Endothelial cell of umbilical vein (primary cell): Measurements from ENCODE around the gene QPCT.

Source experiments
- EZH2 ChIP-seq: IDR thresholded peaks from 2 replicates; pipeline ENCODE4 v1.6.1; 2012; ENCODE audit warnings: borderline replicate concordance, low read depth, mild to moderate bottlenecking, moderate library complexity, low read length, inconsistent platforms; ENCODE audit not compliant: severe bottlenecking
- JUN ChIP-seq: IDR thresholded peaks from 2 replicates; pipeline ENCODE4 v1.6.1; 2011; ENCODE audit warnings: borderline replicate concordance, low read depth; ENCODE audit not compliant: insufficient read length, insufficient read depth
- POLR2A ChIP-seq: IDR thresholded peaks from 2 replicates; pipeline ENCODE4 v1.6.1; 2012; ENCODE audit warnings: low read depth, mild to moderate bottlenecking, control low read depth, low read length
- POLR2AphosphoS5 ChIP-seq: IDR thresholded peaks from 2 replicates; pipeline ENCODE4 v1.6.1; 2012; ENCODE audit warnings: low read depth, mild to moderate bottlenecking, control low read depth, low read length, moderate library complexity; ENCODE audit not compliant: insufficient read depth
- TF ChIP-seq, protein P1 (sequence below), 2 donors: IDR thresholded peaks; 1 replicate in 1 of 2; 2 replicates in 1 of 2; pipeline ENCODE4 v1.5.1; 2011; ENCODE audit warnings: low read length in 2 of 2, mild to moderate bottlenecking in 2 of 2, moderate library complexity in 2 of 2, control low read depth in 1 of 2, inconsistent platforms in 1 of 2, low read depth in 1 of 2; ENCODE audit not compliant: insufficient read depth in 1 of 2; ENCODE audit errors: extremely low read depth in 1 of 2
- TF ChIP-seq, protein P2 (sequence below): IDR thresholded peaks from 2 replicates; pipeline ENCODE4 v1.6.1; 2011; ENCODE audit not compliant: insufficient read depth, insufficient read length

DNA sequence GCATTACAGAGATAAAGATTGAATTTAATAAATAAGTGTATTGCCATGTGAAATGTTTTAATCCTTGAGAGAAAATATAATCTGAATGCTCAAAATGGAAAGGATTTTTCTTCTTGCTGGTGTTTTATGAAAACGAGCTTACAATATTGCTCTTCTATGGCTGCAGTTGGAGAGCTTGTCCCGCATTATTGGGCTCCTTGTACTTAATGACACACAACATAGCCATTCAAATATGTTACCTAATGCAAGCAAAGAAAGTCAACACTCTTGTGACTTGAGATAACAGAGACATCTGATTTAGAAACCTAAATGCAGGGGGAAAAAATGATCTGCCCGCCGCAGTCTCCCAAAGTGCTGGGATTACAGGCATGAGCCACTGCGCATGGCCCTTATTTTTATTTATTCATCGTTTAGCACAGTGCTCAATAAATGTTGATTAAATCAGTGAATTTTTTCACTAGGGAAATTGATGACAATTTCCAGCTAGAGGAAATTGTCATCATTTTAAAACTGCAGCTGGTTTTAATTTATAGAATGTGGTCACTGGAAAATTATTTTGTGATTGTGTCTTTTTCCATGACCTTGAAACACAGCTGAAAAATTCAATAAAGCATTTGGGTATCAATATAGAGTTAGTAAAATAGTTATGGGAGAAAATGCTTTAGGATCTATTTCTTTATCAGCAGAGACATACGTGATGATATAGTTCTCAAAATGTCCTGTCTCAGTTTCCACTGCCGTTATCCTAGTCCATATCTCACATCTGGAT, 17.4 kb upstream of the QPCT start:
- TF ChIP-seq POLR2A: no peak
- TF ChIP-seq, protein P1, sequence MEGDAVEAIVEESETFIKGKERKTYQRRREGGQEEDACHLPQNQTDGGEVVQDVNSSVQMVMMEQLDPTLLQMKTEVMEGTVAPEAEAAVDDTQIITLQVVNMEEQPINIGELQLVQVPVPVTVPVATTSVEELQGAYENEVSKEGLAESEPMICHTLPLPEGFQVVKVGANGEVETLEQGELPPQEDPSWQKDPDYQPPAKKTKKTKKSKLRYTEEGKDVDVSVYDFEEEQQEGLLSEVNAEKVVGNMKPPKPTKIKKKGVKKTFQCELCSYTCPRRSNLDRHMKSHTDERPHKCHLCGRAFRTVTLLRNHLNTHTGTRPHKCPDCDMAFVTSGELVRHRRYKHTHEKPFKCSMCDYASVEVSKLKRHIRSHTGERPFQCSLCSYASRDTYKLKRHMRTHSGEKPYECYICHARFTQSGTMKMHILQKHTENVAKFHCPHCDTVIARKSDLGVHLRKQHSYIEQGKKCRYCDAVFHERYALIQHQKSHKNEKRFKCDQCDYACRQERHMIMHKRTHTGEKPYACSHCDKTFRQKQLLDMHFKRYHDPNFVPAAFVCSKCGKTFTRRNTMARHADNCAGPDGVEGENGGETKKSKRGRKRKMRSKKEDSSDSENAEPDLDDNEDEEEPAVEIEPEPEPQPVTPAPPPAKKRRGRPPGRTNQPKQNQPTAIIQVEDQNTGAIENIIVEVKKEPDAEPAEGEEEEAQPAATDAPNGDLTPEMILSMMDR (IDR thresholded peaks at IDR 0.05; ENCODE audit: extremely low read depth in 1 of 2, insufficient read depth in 1 of 2, low read depth in 1 of 2, low read length in 2 of 2): no peak
- TF ChIP-seq EZH2: no peak
- TF ChIP-seq, protein P2, sequence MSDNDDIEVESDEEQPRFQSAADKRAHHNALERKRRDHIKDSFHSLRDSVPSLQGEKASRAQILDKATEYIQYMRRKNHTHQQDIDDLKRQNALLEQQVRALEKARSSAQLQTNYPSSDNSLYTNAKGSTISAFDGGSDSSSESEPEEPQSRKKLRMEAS: no peak
- TF ChIP-seq POLR2AphosphoS5: no peak
- TF ChIP-seq JUN: no peak
